ENCODE data around the gene RND3. TPM values are rescaled to one million over a fixed set of nuclear protein-coding genes. Genes with fewer than 3 reads are reported as not detected.

RND3 gene
- total RNA-seq, 1 donor from 2014 or later = 164 TPM

DNA sequence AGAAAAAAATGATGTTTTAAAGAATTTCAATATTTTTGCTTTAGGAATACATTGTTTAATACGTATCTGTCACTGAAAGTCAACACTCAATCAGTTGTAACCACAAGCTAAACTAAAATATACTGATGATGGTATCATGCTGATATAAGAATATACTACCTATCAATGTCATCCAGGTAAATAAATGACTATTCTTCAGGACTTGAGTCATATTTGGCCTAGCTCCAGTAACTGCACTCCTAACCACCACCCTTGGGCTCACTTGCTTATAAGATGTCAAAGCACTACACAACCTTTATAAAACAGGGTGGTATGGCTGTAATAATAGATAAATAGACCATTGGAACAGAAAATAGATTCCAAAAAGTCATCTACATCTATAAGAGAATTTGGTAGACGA is 48.8 kb downstream of the RND3 start:
- DNase-seq = no peak

DNA sequence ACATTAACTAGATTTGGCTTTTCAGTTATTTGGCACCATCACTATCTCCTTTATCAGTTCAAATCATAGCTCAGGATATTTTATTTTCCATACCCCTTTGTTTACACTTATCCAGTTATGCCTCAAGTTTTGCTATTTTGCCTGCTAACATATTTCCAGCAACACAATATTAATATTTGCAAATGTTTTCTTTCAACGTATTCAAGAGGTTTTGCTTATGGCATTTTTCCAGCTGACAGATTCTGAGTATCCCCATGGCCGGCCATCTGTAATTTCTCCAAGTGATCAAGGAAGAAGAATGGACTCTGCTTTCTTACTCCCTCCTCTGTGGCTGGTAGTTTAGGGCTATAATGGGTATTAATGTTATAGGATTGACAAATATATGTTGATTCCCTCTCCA is 49.4 kb downstream of the RND3 start:
- DNase-seq = no peak

DNA sequence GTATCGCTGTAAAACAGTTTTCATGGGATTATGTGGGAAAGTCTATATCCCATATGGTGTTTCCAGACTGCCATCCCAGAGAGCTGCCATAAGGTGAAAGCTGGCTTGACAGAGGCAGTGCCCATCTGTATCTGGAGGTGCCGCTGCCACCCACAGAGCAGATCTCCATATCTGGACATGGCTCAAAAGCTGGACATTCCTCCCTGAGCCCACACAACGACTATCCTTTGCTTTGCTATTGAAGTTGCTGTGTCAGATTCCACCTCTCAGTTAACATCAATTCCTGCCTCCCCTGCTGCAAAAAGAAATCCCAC is 55.2 kb downstream of the RND3 start:
- no peak for DNase-seq

DNA sequence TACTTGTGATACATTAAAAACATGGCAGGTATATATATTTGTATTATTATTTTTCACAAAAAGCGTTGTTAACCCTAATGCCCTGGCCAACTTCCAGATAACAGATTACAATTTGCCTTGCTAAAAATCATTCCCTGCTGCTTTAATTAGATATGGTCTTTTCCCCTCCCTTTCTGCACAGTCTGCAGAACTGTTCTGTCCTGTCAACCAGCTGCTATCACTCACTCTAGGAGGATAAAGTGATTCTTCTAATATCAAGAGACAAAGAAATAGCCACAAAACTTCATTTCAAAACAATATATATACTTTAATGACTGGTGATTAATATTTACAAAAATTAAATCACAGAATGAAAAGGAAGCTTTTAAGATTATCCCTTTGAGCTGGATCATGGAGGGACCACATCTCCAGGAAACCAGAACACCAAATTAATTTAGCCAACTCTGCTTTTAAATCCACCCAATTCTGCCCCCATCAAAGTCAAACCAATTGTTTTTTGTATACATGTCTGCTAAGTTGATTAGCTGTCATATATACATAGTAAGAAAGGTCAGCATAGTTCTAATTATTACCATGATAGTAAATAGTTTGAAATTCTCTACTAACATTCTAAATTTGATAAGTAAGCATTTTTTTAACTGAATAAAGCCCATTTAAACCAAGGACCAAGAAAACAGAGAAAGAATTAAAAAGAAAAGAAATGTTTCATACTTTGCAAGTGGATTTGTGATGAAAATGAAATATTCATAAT is 55.7 kb downstream of the RND3 start:
- DNase-seq = no peak

DNA sequence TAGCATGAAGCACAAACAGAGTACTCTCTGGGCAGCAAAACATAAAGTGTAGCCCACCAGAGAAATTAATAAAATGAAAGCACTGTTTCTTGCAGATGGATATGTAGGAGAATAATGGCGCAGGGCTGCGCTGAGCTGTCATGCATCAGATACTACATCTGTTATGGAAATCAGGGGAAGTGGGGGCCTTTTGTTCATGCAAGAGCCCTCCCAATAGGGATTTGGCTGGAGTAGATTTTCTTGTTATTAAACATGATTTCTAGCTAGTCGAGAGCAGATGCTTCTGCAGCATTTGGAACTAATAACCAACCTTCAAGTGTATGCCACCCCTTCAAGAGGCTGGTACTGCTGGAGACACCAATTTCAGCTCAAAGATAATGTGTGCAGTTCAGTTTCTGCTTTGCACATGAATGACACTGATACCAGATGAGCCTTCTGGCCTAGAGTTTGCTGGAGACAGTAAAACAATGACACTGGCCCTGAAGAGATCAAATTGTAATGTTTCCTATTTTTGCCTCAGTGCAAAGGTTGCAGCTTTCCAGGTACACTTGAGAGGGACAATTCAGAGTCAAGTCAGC is 58.0 kb downstream of the RND3 start:
- no peak for DNase-seq

DNA sequence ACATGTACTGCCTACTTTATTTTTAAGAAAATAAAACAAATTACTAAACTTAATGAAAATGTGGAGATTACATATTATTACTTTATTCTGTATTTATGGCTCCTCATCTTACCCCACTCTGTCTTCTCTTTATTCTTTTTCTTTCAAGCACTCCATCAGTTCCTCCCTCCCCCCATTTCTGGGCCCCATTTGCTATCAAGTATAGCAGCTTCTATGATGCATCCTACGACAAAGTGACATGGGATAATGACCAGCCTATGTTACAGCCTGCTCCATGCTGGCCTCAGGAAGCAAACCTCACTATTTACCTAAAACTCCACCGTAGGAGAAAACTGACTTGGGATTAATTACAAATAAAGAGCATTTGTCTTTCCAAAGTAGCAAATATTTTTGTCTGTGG is 58.8 kb downstream of the RND3 start:
- no peak for DNase-seq

DNA sequence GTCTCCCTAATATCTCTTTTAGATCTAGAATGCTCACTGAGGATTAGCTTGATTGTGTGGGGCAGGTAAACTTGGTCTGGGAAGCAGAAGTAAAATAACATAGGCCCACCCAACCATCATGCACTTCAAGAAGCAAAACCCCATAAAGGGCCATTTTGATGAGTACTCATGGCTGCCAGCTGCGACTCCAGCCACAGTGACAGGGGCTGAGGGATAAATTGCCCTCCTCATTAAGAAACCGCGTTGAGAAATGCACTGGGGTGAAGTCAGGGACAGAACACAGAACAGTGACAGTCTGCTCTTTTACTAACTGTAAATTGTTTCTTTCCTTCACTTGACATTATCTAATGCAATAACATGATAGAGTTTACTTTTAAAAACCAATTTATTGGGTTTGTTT is 60.2 kb downstream of the RND3 start:
- no peak for DNase-seq

DNA sequence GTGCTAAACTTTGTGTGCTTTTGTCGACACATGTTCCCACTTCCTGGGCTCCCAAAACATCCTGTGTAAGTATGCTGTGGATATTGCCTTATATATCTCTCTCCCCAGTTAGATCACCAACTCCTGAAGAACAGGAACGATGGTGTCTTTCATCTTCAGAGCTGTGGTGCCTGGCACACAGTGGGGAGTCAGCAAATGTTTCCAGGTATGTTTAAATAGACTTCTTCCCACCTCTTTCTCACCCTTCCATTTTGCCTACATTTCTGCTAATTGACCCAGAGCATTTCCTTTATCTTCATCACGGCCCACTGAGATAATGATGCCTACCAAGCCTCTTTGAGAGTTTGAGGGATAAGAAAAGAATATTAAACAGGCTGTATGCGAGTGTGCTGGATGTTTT is 60.7 kb downstream of the RND3 start:
- no peak for DNase-seq

DNA sequence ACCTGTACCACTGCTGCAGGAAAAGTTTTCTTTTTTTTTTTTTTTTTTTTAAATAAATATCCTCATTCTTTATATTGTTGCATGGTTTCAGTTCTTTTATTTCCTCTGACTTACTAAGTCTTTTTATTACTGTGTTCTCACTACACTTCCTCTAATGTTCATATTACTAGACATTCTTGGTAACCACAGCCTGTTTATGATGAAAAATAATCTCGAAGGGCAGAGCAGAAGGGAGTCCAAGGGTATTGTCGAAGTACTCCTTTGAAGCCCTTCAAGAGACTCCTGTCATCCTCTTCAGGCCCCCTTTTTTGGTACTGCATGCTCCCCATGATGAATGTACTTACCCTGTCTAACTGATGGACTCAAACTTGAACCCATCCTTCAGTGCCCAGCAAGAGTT is 61.2 kb downstream of the RND3 start:
- DNase-seq = no peak

DNA sequence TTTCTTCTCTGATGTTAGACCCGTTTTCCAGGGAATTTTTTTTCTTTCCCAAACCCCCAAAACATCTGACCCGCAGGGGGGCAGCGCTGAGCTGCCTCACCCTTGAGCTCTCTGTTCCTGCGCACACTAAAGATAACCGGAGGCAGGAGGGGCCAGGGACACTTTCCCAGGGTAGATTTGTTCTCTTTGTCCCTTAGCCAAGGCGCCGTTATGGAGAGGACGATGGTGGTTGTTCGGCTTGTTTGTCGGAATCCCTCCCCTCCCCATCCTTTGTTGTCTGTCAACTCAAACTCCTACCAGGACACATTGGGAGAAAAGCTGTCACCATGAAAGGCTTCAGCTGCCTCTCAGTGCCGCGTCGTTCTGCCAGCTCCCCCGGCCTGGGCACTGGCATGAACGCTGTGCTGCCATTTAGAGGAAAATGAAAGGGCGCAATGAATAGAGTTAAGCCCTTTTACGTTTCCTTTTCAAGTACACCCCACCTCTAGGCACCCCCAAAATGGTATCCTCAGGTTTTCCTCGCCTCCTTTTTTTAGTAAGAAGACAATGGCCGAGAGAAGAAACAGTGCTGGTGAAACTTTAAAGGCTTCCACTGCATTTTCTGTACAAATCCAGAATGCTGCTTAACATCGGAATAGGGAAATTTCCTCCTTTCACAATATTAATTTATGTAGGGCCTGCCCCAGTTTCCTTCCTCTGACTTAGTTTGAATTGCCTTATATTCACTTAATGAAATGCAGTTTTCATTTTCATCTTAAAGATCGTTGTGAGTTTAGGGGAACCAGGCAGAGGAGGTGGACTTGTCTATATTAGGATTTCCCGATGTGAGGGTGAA is 62.1 kb downstream of the RND3 start:
- no peak for DNase-seq

DNA sequence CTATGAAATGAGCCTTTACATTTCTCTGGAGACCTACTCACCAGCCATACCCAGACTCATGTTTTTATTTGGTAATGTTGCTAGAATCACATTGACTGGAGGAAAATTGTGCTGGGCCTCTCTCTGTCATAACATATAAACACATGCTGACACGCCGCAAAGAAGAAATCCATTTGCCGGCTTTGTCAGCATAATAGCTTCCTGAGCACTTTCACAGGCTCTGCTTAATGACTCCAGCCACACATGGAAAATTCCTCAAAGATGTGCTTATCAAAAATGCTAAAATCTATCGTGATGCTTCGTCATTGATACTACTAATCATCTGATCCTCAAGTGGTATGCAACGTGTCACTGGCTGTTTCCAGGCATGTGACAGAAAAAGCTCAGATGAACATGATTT is 63.1 kb downstream of the RND3 start:
- DNase-seq = no peak

DNA sequence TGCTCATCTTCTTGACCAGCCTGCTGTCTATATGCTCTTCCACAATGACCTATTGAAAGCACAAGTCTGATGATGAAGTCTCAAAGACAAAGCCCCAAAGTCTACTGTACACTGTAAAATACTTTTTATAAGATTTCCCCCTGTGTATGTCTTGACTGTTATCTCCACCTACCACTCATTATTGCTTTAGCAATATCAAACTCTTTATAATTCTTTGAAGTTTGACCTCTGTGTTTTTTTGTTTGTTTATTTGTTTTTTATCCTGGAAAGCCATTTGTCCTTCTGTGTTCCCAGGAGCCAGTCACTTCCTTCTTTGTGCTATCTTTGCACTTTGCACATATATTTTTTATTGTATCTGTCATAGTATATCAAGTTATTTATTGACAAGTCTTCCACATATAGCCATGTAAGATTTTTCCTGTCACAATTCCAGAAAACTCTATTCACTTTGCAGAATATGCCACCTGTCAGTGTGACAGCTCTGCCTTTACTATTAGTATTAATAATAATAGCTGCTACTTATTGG is 66.3 kb downstream of the RND3 start:
- no peak for DNase-seq

DNA sequence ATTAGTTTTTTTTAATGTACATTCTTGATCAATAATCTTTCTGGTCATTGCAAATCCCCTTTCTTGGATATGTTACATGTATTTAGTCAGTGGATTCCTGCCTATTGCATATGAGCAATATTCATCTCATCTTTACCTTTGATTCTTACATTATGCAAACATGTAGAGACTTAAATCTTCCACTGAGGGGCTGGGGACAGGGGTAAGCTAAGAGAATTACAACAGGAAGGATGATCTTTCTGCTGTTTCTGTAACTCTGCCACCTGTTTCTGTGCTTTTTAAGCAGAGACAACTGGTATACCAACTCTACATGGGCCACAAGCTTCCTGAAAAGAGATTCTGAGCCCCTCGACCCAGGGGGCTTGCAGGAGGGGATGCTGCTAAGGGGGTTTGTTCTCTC is 68.6 kb downstream of the RND3 start:
- DNase-seq = no peak
